Body of pancreas (tissue), 4 donors: Measurements from ENCODE around the gene GRK3.

Experiments used
- CTCF ChIP-seq, 7 experiments: fragments of 450-650 bp in 4 of 7; fragments of 200-600 bp in 3 of 7; sonication (generic) in 3 of 7; IDR thresholded peaks; one replicate each; pipeline ENCODE4 v1.5.1; 2016 to 2019; ENCODE audit warnings: antibody characterized with exemption in 7 of 7
- POLR2A ChIP-seq, 3 donors: fragments of 450-650 bp; IDR thresholded peaks; one replicate each; pipeline ENCODE4 v1.6.1; 2016; ENCODE audit warnings: antibody characterized with exemption in 3 of 3, mild to moderate bottlenecking in 2 of 3

GRCh38 chr22:25670070-25670461, 105.6 kb downstream of the GRK3 start:
- no peak for TF ChIP-seq CTCF (IDR thresholded peaks at IDR 0.05)
- TF ChIP-seq POLR2A (IDR thresholded peaks at IDR 0.05): no peak
